GM21381 (cell line): ENCODE results near the gene DSG4.

Experiments
- ATAC-seq: cut with Tn5 transposase; IDR thresholded peaks from one replicate; pipeline ENCODE4 v1.9.1; 2021; ENCODE audit warnings: mild to moderate bottlenecking, moderate library complexity; ENCODE audit not compliant: unreplicated experiment

DSG4 gene

DNA sequence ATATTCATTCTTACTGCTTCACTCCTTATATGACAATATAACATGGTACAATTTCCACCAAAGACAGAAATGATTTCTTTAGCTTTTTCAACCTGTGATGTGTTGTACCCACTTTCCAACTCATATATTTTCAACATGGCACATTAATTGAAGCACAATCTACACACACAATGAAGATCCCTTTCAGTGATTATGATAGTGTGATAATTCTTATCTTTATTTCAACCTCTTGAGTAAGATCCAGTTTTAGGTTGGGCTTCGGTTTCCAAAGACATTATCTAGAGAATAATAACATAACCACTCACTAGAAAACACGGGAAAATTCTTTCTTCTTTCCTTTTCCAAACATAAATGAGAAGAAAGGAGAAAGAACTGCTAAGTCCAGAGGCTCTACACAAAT is 67.6 kb downstream of the DSG4 start:
- no peak for ATAC-seq

DNA sequence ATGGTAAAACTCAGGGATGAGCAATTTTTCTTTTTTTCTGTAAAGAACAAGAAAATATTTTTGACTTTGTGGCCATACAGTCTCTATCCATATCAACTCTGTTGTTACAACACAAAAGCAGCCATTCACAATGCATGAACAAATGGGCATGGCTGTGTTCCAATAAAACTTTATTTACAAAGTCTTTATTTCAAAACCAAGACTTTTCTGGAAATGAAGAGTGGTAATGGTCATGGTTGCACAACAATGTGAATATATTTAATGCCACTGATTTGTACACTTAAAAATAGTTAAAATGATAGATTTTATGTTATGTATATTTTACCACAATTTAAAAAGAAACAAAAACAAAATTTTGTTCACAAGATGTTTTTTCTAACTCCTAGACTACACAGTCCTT is 69.3 kb downstream of the DSG4 start:
- ATAC-seq, result no peak

DNA sequence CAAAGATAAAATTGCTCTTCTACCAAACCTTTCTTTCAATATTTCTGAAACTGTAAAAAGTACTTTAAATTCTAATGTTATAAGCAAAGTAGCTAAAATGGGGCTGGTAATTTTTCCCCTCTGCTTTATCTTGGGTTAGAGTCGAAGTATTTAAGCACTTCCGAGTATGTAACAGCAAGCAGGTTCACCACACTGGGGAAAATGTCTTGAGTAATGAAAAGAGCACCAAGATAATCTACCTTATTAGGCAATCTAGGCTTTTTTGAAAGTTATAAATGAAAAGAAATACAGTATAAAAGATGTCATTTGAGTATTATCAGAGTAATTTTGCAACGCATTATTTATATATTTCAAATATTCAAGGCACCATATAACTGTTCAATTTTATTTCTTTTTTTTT is 70.3 kb downstream of the DSG4 start:
- ATAC-seq, result no peak

DNA sequence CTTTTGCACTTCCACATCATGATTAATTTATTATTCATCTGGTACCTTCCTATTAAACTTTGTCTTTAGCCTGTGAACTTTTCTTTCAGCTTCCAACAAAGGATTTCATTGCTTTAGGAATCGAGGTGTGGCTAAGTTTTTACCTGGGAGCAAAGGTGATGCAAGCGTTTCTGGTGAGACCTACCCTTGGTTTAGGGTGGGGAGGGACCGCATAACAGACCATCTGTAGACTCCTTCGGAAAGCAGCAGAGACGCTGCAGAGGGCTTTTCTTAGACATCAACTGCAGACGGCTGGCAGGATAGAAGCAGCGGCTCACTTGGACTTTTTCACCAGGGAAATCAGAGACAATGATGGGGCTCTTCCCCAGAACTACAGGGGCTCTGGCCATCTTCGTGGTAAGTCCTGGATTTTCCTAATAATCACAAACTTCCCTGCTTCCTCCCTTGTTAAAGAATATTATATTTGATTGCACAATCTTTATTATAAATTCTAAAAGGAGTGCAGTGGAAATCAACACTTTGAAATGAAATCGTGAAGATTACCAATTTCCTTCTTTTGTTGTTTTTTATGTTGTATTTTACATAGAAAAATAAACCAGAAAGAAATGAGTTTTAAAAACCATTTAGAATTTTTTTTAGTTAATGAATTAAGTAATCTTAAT is 71.1 kb downstream of the DSG4 start, which contains the start of gene DSG3:
Gene DSG3, plus strand, starts transcription at position 212 of the 662 bp plus-strand sequence. Its CDS starts 137 bp downstream, at position 349.
- no peak for ATAC-seq

DNA sequence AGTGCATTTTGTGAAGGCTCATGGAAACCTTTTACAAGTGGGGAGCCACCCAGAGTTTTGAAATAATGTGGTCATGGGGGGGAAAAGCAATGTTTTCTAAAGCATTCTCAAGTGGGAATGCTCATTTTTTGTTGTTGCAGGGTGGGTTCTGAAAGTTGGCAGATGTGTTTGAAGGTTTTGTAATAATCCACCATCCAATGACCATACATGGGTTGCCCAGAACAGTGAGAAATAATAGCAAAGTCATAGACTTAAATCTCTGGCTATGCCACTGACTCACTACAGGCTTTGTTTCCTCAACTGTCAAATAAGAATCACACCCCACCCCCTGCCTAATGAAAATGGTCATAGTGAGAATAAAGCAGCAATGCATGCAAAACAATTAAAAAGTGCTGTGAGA is 73.8 kb downstream of the DSG4 start:
- ATAC-seq, result no peak

DNA sequence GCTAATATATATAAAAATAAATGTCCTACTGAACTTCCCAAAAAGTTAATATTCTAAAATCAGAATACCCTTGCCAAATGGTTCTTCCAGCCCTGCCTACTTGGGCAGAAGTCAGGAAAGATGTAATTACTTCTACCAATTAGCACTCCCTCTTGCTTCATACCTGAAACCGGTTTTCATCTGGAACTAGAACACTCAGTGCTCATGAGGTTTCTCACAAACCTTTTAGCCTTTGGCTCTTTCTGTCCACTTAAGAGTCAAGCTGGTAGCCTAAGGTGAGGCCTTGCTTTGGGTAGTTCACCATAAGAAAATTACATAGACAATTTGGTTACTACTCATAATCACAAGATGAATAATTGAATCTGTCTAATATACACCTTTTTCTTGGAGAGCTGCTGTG is 75.0 kb downstream of the DSG4 start:
- no peak for ATAC-seq

- ATAC-seq, result no peak
These were observed 77.6 kb downstream of the DSG4 start for GRCh38 chr18:31454066-31454708.
